ENCODE measurements around the gene NMB. TPM values are rescaled to one million over a fixed set of nuclear protein-coding genes. Genes with fewer than 3 reads are reported as not detected.
A peak's percentile ranks its signal among the peaks of the same experiment; 100 is the strongest.

Gene NMB
- total RNA-seq, 1 donor, result 6.9 TPM

GRCh38 chr15:84659904-84660781 lies 2.1 kb upstream of the NMB start:
- H3K4me2 ChIP-seq (ENCODE audit: insufficient read depth, low read length), result no peak overlapping the region
- no peaks in the 10 kb centered on the region for H3K79me2 ChIP-seq (ENCODE audit: insufficient read depth, low read length)
- no peaks in the 10 kb centered on the region for H3K9me3 ChIP-seq (ENCODE audit: low read depth, low read length)
- H2AFZ ChIP-seq (ENCODE audit: low read length), result no peak overlapping the region
- TF ChIP-seq CTCF (IDR thresholded peaks at IDR 0.05; ENCODE audit: extremely low read depth, low read depth, low read length), result no peak
- peaks cover 11% of the 10 kb centered on the region for H3K4me1 ChIP-seq (ENCODE audit: insufficient read depth, low read length)
- H3K4me3 ChIP-seq (ENCODE audit: insufficient read depth, low read length), result no peak overlapping the region
- no peaks in the 10 kb centered on the region for H4K20me1 ChIP-seq (ENCODE audit: insufficient read depth, low read length)
- no peak for DNase-seq (ENCODE audit: insufficient read length, low spot score, missing footprints)
- peaks cover 8% of the 10 kb centered on the region for H3K36me3 ChIP-seq (ENCODE audit: insufficient read depth, low read length)
- no peak overlapping the region for H3K27ac ChIP-seq (ENCODE audit: low read depth, low read length)
- no peaks in the 10 kb centered on the region for H3K27me3 ChIP-seq (ENCODE audit: insufficient read depth, low read length)

GRCh38 chr15:84658788-84659411 lies 901 bp upstream of the NMB start:
- Histone ChIP-seq H2AFZ (ENCODE audit: low read length) (no peak overlapping the region), H3K27ac (ENCODE audit: low read depth, low read length) (peak overlapping the region; percentile 65), H3K4me1 (ENCODE audit: insufficient read depth, low read length) (peaks cover 15% of the 10 kb centered on the region), H4K20me1 (ENCODE audit: insufficient read depth, low read length) (no peaks in the 10 kb centered on the region), H3K36me3 (ENCODE audit: insufficient read depth, low read length) (peaks cover 6% of the 10 kb centered on the region), H3K79me2 (ENCODE audit: insufficient read depth, low read length) (peaks cover 2% of the 10 kb centered on the region), H3K4me3 (ENCODE audit: insufficient read depth, low read length) (peak overlapping the region; percentile 73), H3K4me2 (ENCODE audit: insufficient read depth, low read length) (peak overlapping the region; percentile 86), H3K27me3 (ENCODE audit: insufficient read depth, low read length) (no peaks in the 10 kb centered on the region), H3K9me3 (ENCODE audit: low read depth, low read length) (no peaks in the 10 kb centered on the region)
- no peak for DNase-seq (ENCODE audit: insufficient read length, low spot score, missing footprints)
- TF ChIP-seq CTCF (IDR thresholded peaks at IDR 0.05; ENCODE audit: extremely low read depth, low read depth, low read length), result no peak

- Histone ChIP-seq H3K27me3 (ENCODE audit: insufficient read depth, low read length) (no peaks in the 10 kb centered on the region), H3K4me3 (ENCODE audit: insufficient read depth, low read length) (peak overlapping the region; percentile 73), H4K20me1 (ENCODE audit: insufficient read depth, low read length) (no peaks in the 10 kb centered on the region), H3K36me3 (ENCODE audit: insufficient read depth, low read length) (peaks cover 3% of the 10 kb centered on the region), H3K9me3 (ENCODE audit: low read depth, low read length) (no peaks in the 10 kb centered on the region), H3K27ac (ENCODE audit: low read depth, low read length) (peak overlapping the region; percentile 49), H3K79me2 (ENCODE audit: insufficient read depth, low read length) (peaks cover 13% of the 10 kb centered on the region), H3K4me2 (ENCODE audit: insufficient read depth, low read length) (peak overlapping the region; percentile 86), H3K4me1 (ENCODE audit: insufficient read depth, low read length) (peaks cover 25% of the 10 kb centered on the region), H2AFZ (ENCODE audit: low read length) (peak overlapping the region; percentile 66)
- peak; percentile 75 for DNase-seq (ENCODE audit: insufficient read length, low spot score, missing footprints)
- TF ChIP-seq CTCF (IDR thresholded peaks at IDR 0.05; ENCODE audit: extremely low read depth, low read depth, low read length), result no peak
Observed at GRCh38 chr15:84657748-84658079, 285 bp downstream of the NMB start.

- Histone ChIP-seq H3K36me3 (ENCODE audit: insufficient read depth, low read length) (peaks cover 10% of the 10 kb centered on the region), H3K79me2 (ENCODE audit: insufficient read depth, low read length) (peaks cover 19% of the 10 kb centered on the region), H3K9me3 (ENCODE audit: low read depth, low read length) (no peaks in the 10 kb centered on the region), H3K4me1 (ENCODE audit: insufficient read depth, low read length) (peaks cover 26% of the 10 kb centered on the region), H2AFZ (ENCODE audit: low read length) (no peak overlapping the region), H3K27me3 (ENCODE audit: insufficient read depth, low read length) (no peaks in the 10 kb centered on the region), H3K4me3 (ENCODE audit: insufficient read depth, low read length) (no peak overlapping the region), H3K4me2 (ENCODE audit: insufficient read depth, low read length) (peak overlapping the region; percentile 86), H3K27ac (ENCODE audit: low read depth, low read length) (no peak overlapping the region), H4K20me1 (ENCODE audit: insufficient read depth, low read length) (no peaks in the 10 kb centered on the region)
- TF ChIP-seq CTCF (IDR thresholded peaks at IDR 0.05; ENCODE audit: extremely low read depth, low read depth, low read length), result no peak
- peak; percentile 73 for DNase-seq (ENCODE audit: insufficient read length, low spot score, missing footprints)
Observed at GRCh38 chr15:84656972-84657371, 1.0 kb downstream of the NMB start.
